ENCODE data around the gene BTN2A1.
A peak's percentile ranks its signal among the peaks of the same experiment; 100 is the strongest.

Gene BTN2A1

DNA sequence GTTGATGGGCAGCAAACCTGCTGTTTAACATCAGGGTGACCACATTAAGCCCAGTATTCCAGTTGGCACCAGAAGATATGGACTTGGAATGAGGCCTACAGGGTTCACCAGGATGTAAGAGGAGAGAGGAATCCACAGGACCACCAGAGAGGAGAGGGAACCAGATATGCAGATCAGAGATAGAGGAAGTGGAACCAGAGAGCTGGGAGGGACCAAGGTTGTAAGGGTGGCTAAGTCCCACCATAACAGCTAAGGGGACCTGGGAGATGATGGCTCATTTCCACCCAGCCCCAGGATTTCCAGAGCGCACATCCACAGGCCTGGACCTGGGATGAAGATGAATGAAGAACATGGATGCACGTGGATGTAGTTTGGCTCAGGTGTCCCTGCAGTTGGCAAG is 11.1 kb downstream of the BTN2A1 start:
- no peak for DNase-seq (ENCODE audit: low read depth)

DNA sequence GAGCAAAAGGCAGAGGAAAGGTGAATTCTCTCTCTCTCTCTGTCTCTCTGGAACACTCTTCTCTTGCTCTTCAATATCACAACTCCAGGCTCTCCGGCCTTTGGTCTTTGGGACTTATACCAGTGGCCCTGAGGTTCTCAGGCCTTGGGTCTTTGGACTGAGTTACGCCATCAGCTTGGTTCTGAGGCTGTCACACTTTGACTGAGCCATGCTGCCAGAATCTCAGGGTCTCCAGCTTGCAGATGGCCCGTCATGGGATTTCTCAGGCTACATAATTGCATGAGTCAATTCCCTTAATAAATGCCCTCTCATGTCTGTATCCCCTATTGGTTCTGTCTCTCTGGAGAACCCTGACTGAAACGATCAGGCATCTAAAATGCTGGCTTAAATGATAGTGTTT is 12.9 kb downstream of the BTN2A1 start:
- DNase-seq (ENCODE audit: low read depth), result no peak

DNA sequence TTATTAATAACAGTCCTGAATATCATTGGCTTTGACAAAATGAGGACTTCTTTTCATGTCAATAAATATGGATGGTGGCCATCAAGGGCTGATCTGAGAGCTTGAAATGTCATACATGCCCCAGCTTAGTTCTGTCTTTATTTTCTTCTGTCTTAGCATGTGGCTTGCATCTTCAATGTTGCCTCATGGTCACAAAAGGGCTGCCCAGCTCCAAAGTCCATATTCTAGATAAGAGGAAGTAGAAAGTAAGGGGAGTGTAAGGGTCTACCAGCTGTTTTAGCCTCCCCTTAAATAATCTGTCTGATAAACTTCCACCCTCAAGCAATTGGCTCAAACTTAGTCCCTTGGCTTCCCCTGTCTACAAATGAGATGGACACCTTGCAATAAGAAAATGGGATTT is 14.2 kb downstream of the BTN2A1 start:
- DNase-seq (ENCODE audit: low read depth), result no peak

DNA sequence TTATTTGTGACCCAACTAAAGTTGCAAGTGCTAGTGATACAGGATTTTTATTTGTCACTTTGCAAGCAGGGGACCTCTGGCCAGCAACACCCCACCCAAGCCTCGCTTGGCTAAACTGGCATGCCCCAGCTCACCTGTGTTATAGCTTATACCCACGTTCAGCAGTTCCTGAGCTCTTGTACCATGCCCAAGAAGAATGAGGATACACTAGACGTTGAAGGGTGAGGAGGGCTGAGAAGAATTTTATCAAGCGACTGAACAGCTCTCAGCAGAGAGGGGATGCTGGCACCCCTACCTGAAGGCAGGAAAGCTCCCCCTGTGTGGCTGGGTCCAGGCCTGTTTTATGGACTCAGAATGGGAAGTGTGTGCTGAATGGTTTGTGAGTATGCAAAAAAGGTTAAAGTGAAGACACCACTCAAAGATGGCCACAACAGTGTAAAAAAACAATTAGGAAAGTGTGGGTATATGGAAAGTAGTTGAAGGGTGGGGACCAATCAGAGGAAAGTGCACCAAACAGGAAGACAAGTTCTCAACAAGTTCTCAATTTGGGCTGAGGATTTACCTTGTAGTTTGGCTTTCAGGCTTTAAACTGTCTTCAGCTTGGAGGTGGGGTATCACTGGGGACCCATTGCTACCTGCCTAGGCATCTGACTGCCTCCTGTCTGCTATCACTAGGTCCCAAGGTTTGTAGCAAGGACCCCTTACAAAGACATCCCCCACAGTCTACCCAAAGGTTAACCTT is 15.0 kb downstream of the BTN2A1 start:
- no peak for DNase-seq (ENCODE audit: low read depth)

DNA sequence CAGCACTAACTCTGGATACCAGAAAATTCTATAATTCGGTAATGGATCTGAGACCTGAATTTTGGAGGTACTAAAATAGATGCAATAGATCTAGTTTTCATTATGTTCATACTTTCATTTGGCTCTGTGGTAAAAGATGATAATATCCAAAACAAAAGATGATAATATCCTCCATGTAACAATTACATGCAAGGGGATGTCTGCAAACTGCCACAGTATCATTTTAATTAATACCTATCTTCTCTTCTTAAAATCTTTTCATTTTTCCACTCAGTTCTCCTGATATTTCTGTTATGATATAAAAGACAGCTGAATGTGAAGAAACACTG is 15.6 kb downstream of the BTN2A1 start:
- no peak for DNase-seq (ENCODE audit: low read depth)

DNA sequence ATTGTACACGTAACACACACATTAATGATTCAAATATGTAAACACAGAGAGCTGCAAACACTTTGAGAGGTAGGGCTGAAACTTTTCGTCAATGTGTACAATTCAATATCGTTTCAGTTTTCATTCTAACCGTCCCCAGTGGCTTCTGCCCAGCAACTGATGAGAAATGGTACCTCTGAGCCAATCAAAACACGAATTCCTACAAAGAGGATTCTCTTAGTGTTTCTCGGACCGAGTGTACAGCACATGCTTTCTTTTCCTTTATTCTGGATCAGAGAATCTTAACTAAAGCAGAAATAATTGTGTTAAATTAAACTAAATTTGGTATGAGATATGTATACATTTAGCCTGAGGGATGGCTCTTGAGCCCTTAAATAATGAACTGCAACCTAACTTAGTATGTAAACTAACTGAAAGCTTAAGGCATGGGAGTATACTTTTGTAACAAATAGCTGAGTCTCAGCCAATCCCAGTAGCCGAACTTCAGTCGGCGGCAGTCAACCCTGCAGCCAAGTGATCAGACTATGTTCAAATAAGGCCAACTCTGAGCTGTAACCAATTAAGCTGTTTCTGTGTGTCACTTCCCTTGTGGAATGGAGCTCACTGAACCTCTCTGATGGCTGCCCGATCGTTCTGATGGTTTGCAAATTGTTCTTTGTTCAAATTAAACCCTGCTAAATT is 16.1 kb downstream of the BTN2A1 start:
- DNase-seq (ENCODE audit: low read depth), result peak; percentile 59

DNA sequence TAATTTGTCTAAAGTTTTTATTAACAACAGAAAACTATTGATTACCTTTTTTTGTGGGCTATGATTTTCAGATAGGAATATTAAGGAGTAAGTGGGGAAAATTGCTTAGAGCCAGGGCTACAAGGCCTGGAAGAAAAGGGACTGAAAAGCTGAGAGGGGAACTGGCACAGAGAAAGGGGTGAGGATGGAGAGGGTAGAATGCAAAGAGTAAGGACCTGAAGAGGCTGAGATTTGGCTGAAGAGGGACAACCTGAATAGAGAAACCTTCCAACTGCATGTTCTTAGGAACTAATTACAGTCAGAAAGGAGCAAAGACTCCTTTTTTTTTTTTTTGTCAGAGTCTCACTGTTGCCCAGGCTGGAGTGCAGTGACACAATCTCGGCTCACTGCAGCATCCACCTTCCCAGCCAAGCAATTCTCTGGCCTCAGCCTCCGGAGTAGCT is 16.7 kb downstream of the BTN2A1 start:
- DNase-seq (ENCODE audit: low read depth), result no peak

DNA sequence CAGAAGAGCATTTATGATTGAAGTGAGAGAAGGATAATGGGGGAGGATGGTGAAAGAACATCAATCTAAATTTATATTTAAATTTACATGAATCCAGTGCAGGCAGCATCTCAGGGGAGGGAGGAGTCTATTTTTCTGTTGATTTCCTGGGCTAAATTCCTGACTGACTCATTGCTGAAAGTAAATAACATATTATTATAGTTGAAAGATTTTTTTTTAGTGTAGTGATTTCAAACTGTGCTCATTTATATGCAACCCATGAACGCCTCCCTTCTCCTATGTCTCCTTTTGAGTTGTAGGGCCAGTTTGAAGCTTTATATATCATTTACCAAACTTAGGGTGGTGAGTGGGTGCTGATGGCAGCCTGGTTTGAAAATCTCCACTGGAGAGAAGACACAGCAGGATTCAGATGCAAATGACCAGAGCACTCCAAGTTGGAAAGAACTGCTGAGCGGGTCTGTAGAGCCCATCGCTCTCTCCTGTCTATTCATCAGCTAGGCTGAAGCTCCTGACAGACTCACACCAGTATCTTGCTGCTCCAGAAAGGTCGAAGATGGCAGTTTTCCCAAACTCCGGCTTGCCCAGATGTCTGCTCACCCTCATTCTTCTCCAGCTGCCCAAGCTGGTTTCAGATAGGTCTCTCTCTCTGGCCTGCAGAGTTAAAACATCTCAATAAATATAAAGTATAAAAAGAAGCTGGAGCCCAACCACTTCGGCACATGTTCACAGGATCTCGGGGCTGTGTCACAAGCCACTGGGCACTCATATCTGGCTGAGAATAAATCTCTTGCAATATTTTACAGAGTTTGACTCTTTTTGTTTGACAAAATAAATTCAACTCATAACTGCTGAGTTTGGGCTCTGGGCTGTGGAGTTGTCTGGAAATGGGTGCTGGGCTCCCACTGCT is 18.3 kb downstream of the BTN2A1 start:
- DNase-seq (ENCODE audit: low read depth), result no peak

DNA sequence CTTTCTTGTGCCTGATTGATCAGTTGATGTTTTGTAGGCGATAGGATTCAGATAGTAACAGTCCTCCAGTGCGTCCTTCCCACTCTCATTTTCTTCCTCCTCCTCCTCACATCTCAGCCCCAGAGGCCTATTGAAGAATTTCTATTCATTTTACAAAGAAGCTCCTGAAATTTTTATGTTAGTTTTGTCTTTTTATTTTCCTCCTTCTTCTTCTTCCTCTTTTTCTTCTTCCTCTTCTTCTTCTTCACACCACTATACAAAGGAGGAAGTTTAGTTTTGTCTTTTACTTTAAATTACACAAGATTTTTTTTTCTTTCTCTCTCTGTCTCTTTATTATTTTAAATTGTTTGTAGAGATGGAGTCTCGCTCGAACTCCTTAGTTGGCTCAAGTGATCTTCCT is 19.1 kb downstream of the BTN2A1 start:
- DNase-seq (ENCODE audit: low read depth), result no peak

DNA sequence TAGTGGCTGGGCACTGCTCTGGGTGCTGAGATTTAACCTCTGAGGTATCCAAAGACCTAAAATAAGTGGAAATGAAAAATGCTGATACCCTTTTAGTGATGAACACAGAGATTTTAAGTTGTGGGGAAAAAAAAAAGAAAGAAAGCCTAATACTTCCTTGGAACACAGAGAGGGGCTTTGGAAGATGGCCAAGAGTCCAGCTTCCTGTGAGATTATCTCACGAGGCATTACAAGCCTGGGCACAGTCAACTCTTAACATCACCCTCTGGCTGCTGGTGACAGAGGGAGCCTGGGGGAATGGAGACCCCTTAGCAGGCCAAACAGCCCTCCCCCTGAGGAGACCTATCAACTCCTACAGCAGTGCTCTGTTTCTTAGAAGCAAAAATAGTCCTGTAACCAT is 19.7 kb downstream of the BTN2A1 start:
- no peak for DNase-seq (ENCODE audit: low read depth)

DNA sequence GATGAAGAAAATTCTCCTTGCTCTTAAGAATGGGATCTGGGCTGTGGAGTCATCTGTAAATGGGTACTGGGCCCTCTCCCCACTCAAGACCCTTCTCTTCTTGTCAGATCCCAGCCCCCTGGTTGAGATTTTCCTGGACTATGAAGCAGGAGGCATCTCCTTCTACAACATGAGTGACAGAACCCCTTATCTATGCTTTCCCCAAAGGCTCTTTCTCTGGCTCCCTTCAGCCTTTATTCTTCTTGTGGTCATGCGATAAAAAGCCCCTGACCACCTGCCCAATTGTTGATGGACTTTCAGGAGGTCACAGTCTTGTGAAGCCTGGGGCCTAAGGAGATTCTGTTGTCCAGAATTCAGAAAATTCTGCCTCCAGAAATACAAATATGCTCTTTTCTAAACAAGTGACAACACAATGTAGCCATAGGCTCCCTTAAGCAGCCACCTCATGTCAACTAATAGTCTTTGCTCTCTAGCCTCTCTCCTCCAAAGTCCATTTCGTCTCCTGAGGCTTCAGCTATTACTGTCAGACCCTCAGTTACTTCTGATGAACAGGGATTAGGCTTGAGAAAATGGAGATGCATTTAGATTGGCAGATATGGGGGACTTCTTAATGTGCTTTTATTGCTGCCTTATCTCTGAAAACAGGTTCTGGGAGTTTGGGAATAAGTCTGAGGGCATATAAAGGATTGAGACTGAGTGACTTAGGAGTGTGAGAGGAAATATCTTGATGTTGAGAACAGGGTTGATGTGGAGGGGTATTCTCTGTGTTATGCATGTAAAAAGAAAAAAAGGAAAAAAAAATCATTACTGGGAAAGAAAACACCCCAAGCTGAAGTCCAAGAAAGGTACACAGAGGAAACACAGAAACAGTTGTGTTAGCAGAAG is 20.6 kb downstream of the BTN2A1 start:
- no peak for DNase-seq (ENCODE audit: low read depth)

DNA sequence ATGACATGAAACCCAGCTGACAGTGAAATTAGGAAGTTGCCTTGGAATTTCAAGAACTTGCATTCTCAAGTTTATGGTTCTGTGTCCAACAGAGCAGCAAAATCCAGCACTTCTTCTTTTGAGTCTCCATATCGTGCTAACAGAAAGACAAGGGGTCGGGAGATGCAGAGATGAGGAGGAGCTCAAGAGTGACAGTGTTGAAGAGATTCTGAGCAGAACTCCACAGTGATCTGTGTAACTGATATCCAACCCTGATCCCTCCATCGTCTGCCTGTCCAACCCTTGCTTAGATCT is 21.2 kb downstream of the BTN2A1 start:
- DNase-seq (ENCODE audit: low read depth), result no peak

DNA sequence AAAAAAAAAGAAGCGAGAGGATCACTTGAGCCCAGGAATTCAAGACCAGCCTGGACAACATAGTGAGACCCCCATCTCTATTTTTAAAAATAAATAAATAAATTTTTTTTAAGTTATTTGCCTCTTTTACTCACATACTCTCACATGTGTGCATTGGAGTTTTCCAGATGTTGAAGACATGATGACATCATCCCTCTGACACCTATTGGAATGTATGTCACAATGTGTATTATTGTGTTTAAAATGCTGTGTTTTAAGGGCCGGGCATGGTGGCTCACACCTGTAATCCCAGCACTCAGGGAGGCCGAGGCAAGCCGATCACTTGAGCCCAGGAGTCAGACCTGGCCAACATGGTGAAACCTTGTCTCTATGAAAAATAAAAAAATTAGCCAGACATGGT is 24.6 kb downstream of the BTN2A1 start:
- DNase-seq (ENCODE audit: low read depth), result no peak

DNA sequence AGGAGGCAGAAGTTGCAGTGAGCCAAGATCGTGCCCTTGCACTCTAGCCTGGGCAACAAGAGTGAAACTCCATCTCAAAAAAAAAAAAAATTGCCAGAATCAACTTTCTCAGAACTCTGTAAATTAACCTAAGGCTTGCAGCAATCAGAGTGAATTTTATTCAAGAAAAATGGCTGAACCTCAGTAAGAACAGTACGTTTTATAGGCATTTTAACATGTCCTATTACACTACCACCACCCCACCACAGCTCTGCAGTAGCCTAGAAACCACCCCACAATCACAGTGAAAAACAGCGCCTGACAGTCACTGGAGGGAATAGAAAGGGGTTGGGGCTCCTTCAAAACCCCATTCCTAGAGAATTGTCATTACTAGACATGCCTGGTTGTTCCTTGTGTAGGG is 26.0 kb downstream of the BTN2A1 start:
- DNase-seq (ENCODE audit: low read depth), result no peak

DNA sequence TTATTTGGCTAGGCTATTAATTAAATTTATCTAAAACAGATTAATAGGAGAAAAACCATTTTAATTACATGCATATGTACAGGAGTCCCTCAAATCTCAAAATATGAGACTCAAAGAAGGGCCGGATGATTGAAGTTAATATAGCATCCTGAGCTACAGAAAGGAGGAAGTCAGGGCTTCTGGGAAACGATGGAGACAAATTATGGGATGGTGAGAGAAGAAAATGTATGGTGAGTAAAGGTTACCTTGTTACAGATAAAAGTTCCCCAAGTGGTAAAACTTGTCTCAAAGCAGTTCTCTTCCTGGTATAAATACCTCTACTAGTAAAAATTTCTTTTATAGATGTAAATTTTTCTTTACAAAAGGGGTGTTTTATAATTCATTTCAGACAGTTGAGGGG is 26.4 kb downstream of the BTN2A1 start:
- no peak for DNase-seq (ENCODE audit: low read depth)

DNA sequence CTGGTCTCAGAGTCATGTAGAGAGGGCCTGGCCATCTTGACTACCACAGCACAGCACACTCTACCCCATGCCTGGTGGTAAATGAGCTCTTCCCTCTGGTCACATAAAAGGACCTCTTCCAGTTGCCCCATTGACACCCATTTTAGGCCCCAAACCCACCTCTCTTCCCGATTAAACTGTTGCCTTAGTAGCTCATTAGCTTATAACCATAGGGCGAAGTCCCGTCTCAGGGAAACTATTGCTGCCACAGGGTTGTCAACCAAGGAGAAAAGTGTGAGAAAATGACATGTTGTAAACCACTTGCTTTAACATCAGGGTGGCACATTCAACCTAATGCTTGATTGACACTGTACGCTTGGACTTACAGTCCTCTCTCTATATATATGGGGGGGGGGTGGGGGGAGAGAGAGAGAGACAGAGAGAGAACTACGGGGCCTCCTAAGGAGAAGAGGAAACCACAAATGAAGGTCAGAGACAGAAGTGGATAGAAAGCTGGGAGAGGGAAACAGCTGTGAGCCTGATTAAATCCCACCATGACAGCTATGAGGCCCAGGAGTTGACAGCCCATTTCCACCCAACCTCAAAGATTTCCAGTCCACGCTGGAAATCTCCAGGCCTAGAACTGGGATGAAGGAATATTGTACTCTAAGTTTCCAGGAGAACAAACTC is 27.5 kb downstream of the BTN2A1 start:
- no peak for DNase-seq (ENCODE audit: low read depth)

DNA sequence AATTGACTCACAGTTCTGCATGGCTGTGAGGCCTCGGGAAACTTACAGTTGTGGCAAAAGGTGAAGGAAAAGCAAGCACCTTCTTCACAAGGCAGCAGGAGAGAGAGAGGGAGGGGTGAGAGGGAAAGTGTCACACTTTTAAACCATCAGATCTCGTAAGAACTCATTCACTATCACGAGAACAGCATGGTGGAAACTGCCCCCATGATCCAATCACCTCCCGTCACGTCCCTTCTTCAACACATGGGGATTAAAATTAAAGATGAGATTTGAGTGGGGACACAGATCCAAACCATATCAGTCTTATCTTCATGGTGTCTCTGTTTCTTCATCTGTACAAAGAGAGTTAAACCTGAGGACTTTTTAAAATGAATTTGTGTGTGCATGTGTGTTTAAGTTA is 28.6 kb downstream of the BTN2A1 start:
- DNase-seq (ENCODE audit: low read depth), result no peak

DNA sequence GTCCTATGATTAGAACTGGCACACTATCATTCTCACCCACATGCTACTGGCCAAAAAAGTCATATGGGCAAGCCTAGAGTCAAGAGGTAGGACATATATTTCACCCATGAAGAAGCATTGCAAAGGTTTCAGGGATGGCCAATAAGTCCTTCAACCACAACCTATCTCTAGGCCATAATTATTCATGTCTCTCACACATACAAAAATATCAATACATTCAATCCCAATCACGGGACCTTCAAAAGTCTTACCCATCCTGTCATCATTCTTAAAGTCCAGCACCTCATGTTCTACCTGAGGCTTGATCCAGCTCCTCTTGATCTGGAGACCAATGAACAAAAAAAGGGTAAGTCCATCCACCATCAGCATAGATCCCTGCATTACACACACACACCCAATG is 29.7 kb downstream of the BTN2A1 start:
- no peak for DNase-seq (ENCODE audit: low read depth)

DNA sequence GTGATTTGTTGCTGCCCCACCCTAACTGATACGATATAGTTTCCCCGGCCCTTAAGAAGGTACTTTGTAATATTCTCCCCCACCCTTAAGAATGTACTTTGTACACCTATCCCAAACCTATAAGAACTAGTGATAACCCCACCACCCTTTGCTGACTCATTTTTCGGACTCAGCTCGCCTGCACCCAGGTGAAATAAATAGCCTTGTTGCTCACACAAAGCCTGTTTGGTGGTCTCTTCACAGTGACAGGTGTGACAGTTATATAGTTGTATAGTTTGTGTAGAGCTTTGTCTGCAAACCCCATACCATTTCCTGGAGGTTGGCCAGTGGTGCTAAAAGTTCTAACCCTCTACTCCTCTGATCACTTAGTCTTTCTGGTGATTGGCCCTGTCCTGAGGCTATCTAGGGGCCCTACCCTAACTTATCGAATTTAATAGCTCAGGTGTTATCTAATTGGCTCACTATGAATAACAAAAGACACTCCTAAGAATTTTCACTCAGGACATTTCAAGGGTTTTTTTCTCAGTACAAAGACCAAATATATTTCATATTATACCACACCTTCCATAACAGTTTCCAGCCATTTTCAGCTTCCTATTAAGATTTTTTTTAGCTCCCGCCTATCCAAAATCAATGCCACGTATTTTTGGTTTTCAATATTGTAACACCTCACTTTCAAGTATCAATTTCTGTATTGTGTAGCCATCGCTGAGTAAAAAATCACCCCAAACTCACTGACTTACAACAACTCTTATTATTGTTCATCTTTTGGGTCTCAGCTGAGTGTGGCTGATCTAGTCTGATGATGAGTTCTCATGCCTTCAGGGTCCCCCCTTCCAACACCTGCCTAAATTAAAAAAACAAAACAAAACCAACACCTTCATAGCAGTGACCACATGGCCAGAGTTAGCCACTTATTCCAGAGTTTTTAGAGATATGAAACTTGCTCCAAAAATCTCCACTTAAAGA is 32.5 kb downstream of the BTN2A1 start:
- no peak for DNase-seq (ENCODE audit: low read depth)

DNA sequence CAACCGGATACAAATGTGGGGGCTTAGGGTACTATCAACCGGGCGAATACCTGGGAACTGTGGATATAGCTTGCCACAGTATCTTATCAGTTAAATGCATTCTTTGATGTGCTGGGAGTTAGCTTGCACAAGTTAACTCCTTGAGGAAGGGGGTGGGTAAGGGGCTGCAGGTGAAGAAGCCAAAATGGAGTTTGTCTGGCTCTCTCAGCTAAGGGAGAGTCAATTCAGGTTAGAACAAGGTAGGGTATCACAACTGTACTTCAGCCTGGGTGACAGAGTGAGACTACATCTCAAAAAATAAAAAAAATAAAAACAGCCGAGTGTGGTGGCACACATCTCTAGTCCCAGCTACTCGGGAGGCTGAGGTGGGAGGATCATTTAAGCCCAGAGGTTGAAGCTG is 33.8 kb downstream of the BTN2A1 start:
- DNase-seq (ENCODE audit: low read depth), result no peak

All from activated T-cell treated with anti-CD3 and anti-CD28 coated beads for 48 hours (primary cell).